CD4-positive, alpha-beta T cell treated with Interleukin-21 for 1 hour (primary cell): ENCODE data around the gene C11orf87.

Source experiments
- DNase-seq: peaks from one replicate; pipeline ENCODE4 v3.0.0-alpha.2; 2020

The C11orf87 gene

GRCh38 chr11:109454857-109455256, 32.9 kb downstream of the C11orf87 start:
- no peak for DNase-seq
